Skeletal muscle tissue (tissue), 4 donors: ENCODE measurements around the gene RILP. TPM values are rescaled to one million over a fixed set of nuclear protein-coding genes. Genes with fewer than 3 reads are reported as not detected.
A peak's percentile ranks its signal among the peaks of the same experiment; 100 is the strongest.
"Not testable (repeated sequence)": the region's sequence is repeated elsewhere in the genome, so short reads cannot be mapped to it uniquely, and the experiment has no call there.

Experiments
- H3K27ac ChIP-seq: one replicate; pipeline ENCODE4 v1.7.0; 2013; ENCODE audit warnings: mild to moderate bottlenecking, low read depth, low read length, inconsistent platforms
- H3K27me3 ChIP-seq, 3 donors: one replicate each; pipeline ENCODE4 v1.7.0; 2013; ENCODE audit warnings: low read length in 3 of 3; ENCODE audit not compliant: control insufficient read depth in 3 of 3, insufficient read depth in 3 of 3
- H3K36me3 ChIP-seq, 3 donors: one replicate each; pipeline ENCODE4 v1.7.0; 2013; ENCODE audit warnings: low read length in 3 of 3; ENCODE audit not compliant: control insufficient read depth in 3 of 3, insufficient read depth in 3 of 3
- H3K4me1 ChIP-seq, 3 donors: one replicate each; pipeline ENCODE4 v1.7.0; 2013; ENCODE audit warnings: low read length in 3 of 3, mild to moderate bottlenecking in 3 of 3; ENCODE audit not compliant: control insufficient read depth in 3 of 3, insufficient read depth in 3 of 3
- H3K4me3 ChIP-seq, 3 donors: one replicate each; pipeline ENCODE4 v1.7.0; 2013; ENCODE audit warnings: low read length in 3 of 3
- H3K9ac ChIP-seq, 3 donors: one replicate each; pipeline ENCODE4 v1.7.0; 2013; ENCODE audit warnings: low read length in 3 of 3, mild to moderate bottlenecking in 3 of 3, moderate library complexity in 2 of 3, low read depth in 1 of 3
- H3K9me3 ChIP-seq, 3 donors: one replicate each; pipeline ENCODE4 v1.7.0; 2013; ENCODE audit warnings: low read length in 3 of 3; ENCODE audit not compliant: control insufficient read depth in 3 of 3
- total RNA-seq: library from RNA; depleted of rRNA; stranded (reverse); fragments of >200 nt; gene quantifications from one replicate; pipeline ENCODE4 v1.2.3, GENCODE V29; 2014
- donor health status: Osteomylitis.

RILP gene
- total RNA-seq, 1 donor from 2014 or later = 9.9 TPM

DNA sequence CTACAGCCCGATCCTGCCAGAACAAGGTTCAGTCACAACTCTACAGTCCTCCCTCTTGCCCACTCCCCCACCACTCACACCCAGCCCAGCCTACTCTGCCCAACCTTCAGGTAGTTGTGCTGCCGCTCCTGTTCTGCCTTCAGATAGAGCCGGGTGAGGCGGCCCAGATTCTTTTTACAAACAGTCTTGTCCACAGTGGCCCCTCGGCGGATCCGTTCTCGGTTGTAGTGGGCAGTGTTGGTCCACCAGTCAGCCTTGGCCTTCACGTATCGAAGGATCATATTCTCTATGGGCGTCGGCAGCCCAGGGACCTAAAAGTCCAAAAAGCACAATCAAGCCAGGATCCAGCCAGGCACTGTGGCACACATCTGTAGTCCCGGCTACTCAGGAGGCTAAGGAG is 26.7 kb upstream of the RILP start:
- Histone ChIP-seq H3K27ac (no peak overlapping the region), H3K36me3 (peaks cover 86 to 95% (median 89%) of the 10 kb centered on the region in 3 donors), H3K9ac (no peak overlapping the region), H3K9me3 (no peaks in the 10 kb centered on the region), H3K27me3 (no peaks in the 10 kb centered on the region), H3K4me1 (peaks cover 0 to 5% (median 0%) of the 10 kb centered on the region in 3 donors), H3K4me3 (no peak overlapping the region)

DNA sequence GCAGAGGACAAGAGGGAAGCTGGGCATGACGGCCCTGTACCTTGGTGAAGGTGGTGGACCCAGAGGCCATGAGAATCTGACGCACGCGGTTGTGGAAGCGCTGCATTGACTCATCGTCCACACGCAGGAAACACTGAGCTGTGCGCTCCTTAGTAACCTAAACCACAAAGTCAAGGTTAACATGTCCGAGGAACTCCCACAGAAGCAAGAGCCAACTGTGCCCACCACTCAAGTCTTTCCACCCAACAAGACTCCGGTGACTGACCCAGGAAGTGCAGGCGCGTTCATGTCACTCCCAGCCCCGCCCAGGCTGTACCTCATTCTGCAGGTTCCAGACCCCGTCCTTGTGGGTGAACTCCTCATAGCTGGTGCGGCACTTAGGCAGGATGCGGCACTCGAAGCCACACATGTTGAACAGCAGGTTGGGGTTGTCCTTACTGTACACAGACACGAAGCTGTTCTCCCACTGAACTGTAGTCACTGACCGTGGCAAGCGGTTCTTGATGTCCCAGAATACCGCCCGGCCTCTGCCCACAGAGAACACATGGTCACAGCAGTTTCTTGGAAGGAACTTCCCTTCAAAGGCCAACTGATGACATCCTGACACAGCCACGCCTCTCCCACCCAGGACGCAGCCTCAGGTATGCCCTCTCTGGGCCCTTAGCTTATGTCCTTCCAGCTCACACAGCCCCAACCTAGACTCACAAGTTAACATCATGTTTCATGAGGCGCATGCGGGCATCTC is 23.5 kb upstream of the RILP start:
- peaks cover 8 to 20% (median 19%) of the 10 kb centered on the region in 3 donors for H3K4me1 ChIP-seq
- H3K9ac ChIP-seq = peak overlapping the region in 1 of 3 donors; percentile 25
- H3K9me3 ChIP-seq = no peaks in the 10 kb centered on the region
- H3K27ac ChIP-seq = no peak overlapping the region
- peaks cover 64 to 72% (median 70%) of the 10 kb centered on the region in 3 donors for H3K36me3 ChIP-seq
- no peak overlapping the region for H3K4me3 ChIP-seq
- no peaks in the 10 kb centered on the region for H3K27me3 ChIP-seq

DNA sequence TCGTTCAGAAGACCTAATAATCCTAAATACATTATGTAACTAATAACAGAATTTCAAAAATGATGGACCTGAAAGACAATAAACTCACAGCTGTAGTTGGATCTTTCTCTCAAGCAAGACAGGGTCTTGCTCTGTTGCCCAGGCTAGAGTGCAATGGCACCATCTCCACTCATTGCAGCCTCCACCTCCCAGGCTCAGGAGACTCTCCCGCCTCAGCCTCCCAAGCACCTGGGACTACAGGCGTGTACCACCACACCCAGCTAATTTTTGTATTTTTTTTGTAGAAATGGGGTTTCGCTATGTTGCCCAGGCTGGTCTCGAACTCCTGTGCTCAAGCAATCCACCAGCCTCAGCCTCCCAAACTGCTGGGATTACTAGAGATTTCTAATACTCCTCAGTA is 14.3 kb upstream of the RILP start:
- H3K9ac ChIP-seq, H3K4me3 ChIP-seq, H3K27me3 ChIP-seq, H3K27ac ChIP-seq, H3K9me3 ChIP-seq, H3K4me1 ChIP-seq: not testable (repeated sequence)
- peaks cover 42 to 61% (median 53%) of the 10 kb centered on the region in 3 donors for H3K36me3 ChIP-seq

DNA sequence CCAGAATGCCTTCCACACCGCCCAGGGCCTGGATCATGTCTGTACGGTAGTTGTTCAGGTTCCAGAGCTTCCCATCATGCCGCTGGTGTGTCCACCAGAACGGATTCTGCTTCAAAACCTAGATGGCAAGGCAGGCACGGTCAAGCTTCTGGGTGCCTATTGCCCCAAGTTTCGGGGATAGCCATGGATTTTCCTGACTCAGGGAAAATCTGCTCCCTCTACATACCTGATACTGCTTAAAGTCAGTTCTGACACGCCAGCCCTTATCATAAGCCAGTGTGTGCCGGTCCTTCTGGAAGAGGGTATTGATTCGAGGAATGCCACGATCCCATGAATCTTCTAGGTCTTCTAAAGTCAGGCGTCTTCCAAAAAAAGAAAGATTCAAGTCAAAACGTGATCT is 11.4 kb upstream of the RILP start:
- Histone ChIP-seq H3K27me3 (no peaks in the 10 kb centered on the region), H3K36me3 (peaks cover 64 to 76% (median 67%) of the 10 kb centered on the region in 3 donors)

DNA sequence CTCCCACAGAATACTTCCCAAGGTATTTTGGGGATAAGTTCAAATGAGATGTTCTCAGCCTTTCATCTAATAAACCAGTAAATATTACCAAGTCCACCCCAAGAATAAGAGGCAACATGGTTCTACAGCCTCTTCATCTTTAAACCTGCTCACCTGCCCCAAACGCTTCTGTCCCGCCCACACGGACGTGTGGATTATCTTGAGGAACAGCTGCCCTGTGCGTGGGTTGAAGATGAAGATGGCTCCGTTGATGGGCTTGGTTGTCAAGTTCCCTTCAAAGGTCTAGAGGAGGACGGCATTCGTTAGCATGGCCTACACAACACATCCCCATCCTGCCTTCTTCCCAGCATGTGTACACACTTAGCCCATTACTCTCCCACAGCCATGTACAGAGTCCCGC is 8.4 kb upstream of the RILP start:
- Histone ChIP-seq H3K27me3 (no peaks in the 10 kb centered on the region), H3K27ac (no peak overlapping the region), H3K4me1 (no peaks in the 10 kb centered on the region), H3K36me3 (peaks cover 78 to 88% (median 83%) of the 10 kb centered on the region in 3 donors), H3K4me3 (no peak overlapping the region), H3K9ac (no peak overlapping the region), H3K9me3 (no peaks in the 10 kb centered on the region)

More for the DNA sequence above, 11.4 kb upstream of the RILP start:
- Histone ChIP-seq H3K27ac (no peak overlapping the region), H3K9me3 (no peaks in the 10 kb centered on the region), H3K4me1 (no peaks in the 10 kb centered on the region), H3K4me3 (no peak overlapping the region), H3K9ac (no peak overlapping the region)

DNA sequence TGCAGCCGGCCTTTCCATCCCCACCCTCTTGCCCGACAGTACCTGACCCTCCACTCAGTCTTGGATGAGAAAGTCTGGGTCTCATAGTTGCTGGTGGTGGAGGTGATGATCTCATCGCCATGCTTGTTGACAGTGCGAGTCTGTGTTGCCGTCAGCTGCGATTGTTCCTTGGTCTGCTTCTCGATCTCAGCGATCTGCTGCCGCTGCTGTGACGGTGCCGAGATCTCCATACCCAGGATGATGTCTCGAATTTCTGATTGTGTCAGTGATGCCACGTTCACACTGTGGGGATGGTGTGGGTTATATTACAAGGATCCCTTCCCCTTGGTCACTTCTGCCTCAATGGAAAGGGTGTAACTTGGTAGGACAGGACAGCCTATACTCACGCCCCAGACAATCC is 4.1 kb upstream of the RILP start:
- no peak overlapping the region for H3K9ac ChIP-seq
- H3K9me3 ChIP-seq = no peaks in the 10 kb centered on the region
- H3K4me1 ChIP-seq = peaks cover 15 to 18% (median 18%) of the 10 kb centered on the region in 3 donors
- no peaks in the 10 kb centered on the region for H3K27me3 ChIP-seq
- no peak overlapping the region for H3K27ac ChIP-seq
- H3K36me3 ChIP-seq = peaks cover 73 to 78% (median 73%) of the 10 kb centered on the region in 3 donors
- H3K4me3 ChIP-seq = no peak overlapping the region

DNA sequence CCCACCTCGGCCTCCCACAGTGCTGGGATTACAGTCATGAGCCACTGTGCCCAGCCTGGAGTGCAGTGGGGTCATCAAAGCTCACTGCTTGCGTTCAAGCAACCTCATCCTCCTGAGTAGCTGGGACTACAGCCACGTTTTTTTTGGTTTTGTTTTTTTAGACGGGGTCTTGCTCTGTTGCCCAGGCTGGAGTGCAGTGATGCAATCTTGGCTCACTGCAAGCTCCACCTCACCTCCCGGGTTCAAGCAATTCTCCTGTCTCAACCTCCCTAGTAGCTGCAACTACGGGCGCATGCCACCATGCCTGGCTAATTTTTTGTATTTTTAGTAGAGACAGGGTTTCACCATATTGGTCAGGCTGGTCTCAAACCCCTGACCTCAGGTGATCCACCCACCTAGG is 3.1 kb upstream of the RILP start:
- H3K9me3 ChIP-seq, H3K27me3 ChIP-seq, H3K27ac ChIP-seq, H3K9ac ChIP-seq, H3K4me3 ChIP-seq: not testable (repeated sequence)
- H3K36me3 ChIP-seq = peaks cover 67 to 69% (median 67%) of the 10 kb centered on the region in 3 donors
- H3K4me1 ChIP-seq = peaks cover 22 to 27% (median 26%) of the 10 kb centered on the region in 3 donors

DNA sequence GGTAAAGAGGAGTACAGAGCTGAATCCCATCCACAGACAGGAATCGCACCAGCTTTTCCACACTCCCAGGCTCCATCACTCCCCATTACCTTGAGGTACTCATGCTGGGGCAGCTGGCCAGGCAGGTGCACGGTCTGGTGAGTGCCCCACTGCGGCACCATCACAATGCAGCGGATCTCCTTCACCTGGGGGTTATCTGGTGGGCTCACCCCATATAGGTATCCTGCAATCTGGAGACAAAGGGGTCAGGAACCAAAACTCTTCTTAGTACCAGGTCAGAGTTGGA is 1.8 kb upstream of the RILP start:
- no peak overlapping the region for H3K27ac ChIP-seq
- peaks cover 29 to 36% (median 36%) of the 10 kb centered on the region in 3 donors for H3K4me1 ChIP-seq
- no peak overlapping the region for H3K4me3 ChIP-seq
- no peaks in the 10 kb centered on the region for H3K27me3 ChIP-seq
- peaks cover 66 to 68% (median 67%) of the 10 kb centered on the region in 3 donors for H3K36me3 ChIP-seq
- no peaks in the 10 kb centered on the region for H3K9me3 ChIP-seq
- H3K9ac ChIP-seq = no peak overlapping the region

DNA sequence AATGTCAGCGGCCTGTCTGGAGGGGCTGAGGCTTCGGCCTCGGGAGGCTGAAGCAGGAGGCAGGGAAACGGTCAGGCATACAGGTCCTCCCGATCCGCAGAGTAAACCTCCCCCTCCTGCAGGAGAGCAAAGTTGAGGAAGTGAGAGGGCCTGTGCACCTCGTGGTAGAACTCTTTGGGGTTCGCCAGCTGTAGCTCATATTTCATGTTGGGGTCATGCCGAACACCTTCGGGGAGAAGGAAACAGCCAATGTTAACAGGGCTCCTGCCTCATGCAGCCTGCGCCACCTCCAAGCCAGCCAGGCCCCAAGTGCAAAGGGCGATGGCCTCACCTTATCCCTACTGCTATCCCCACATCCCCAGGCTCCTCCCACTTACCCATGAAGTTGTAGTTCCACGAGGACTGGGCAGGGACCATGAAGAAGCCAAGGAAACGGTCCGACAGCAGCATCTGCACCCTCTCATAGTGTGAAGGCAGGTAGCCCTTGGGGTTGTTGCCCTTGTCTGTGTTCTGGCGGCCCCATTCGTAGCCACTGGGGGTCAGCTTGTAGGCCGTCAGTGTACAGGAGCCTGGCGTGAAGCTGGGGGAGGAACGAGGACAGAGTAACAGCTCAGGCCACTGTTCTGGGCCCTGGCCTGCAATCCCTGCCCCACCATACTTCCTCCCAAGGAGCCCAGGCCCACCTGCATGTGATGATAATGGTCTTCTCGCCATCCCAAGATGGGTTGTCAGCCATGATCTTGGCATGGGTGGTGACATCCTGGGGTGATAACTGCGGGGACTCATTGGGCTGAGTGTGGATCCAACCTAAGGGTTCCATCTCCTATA is 1.3 kb upstream of the RILP start:
- Histone ChIP-seq H3K27ac (no peak overlapping the region), H3K4me3 (no peak overlapping the region), H3K27me3 (no peaks in the 10 kb centered on the region), H3K9me3 (no peaks in the 10 kb centered on the region), H3K4me1 (peaks cover 34 to 42% (median 42%) of the 10 kb centered on the region in 3 donors), H3K9ac (peak overlapping the region in 2 of 3 donors; percentile 81 to 96), H3K36me3 (peaks cover 66 to 68% (median 67%) of the 10 kb centered on the region in 3 donors)
